Spleen (tissue), 7 donors: Measurements from ENCODE around the gene GNB1L.

Experiments
- POLR2A ChIP-seq, 3 donors: fragments of 450-650 bp; IDR thresholded peaks; one replicate each; pipeline ENCODE4 v1.5.1; 2017; ENCODE audit warnings: antibody characterized with exemption in 3 of 3, mild to moderate bottlenecking in 1 of 3
- POLR2AphosphoS5 ChIP-seq, 3 donors: sonication (generic); formaldehyde crosslinking; IDR thresholded peaks; one replicate each; pipeline ENCODE4 v1.5.1; 2017; ENCODE audit warnings: antibody characterized with exemption in 3 of 3
- TF ChIP-seq, protein P1 (sequence below), 11 experiments: fragments of 200-600 bp in 7 of 11; fragments of 450-650 bp in 4 of 11; sonication (generic) in 4 of 11; IDR thresholded peaks in 8 of 11; conservative IDR thresholded peaks in 3 of 11; 1 replicate in 7 of 11; 2 replicates in 4 of 11; pipeline versions ENCODE4 v1.4.0 to v1.8.0; 2016 to 2021; ENCODE audit warnings: antibody characterized with exemption in 11 of 11, inconsistent platforms in 4 of 11, mild to moderate bottlenecking in 1 of 11
- donor health status: DM: no; HTN: no; CAD: no; lungs with moderate emphysema.
- donor health status: DM: no; HTN: no; CAD: no.
- donor health status: DM: no; HTN: no; CAD: no.

DNA sequence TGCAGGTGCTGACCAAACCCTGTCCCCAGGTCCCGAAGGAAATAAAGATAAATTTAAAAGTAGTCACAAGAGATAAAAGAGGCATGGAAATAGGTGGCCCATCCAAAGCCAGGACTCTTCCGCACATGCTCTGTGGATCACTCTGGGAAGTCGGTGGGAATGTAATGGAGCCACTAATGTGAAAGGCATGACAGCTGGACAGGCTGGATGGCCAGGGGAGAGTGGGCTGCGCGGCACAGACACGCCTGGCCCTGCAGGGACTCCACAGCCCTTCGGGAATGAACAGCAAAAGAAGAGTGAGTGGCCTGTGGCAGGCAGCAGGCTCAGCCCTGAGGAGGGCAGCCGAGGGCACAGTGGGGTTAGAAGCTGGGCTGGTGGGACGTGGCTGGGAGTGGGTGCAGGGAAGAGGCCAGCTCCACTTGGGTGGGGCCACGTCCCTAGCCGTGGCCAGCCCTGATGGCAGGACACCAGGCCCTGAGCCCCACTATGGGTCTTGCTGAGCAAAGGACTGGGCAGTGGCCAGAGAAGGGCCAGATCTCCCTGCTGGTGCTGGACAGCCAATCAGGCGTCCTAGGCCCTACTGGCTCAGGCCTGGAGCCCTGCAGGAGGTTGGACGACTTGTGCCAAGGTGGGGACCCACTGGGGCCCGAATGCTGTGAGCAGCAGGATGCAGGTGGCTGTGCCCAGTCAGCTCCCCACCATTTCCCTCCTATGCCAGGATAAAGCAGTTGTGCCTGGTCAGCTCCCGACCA, 31.3 kb upstream of the GNB1L start:
- TF ChIP-seq, protein P1, sequence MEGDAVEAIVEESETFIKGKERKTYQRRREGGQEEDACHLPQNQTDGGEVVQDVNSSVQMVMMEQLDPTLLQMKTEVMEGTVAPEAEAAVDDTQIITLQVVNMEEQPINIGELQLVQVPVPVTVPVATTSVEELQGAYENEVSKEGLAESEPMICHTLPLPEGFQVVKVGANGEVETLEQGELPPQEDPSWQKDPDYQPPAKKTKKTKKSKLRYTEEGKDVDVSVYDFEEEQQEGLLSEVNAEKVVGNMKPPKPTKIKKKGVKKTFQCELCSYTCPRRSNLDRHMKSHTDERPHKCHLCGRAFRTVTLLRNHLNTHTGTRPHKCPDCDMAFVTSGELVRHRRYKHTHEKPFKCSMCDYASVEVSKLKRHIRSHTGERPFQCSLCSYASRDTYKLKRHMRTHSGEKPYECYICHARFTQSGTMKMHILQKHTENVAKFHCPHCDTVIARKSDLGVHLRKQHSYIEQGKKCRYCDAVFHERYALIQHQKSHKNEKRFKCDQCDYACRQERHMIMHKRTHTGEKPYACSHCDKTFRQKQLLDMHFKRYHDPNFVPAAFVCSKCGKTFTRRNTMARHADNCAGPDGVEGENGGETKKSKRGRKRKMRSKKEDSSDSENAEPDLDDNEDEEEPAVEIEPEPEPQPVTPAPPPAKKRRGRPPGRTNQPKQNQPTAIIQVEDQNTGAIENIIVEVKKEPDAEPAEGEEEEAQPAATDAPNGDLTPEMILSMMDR (IDR thresholded peaks at IDR 0.05 in 8 of 11, conservative IDR thresholded peaks at IDR 0.05 in 3 of 11) = no peak
- TF ChIP-seq POLR2A (IDR thresholded peaks at IDR 0.05) (no peak), POLR2AphosphoS5 (IDR thresholded peaks at IDR 0.05) (no peak)
